GM18873 (cell line): ENCODE results near the gene BACH1.
"Not testable (repeated sequence)": the region's sequence is repeated elsewhere in the genome, so short reads cannot be mapped to it uniquely, and the experiment has no call there.

Source experiments
- ATAC-seq: cut with Tn5 transposase; IDR thresholded peaks from one replicate; pipeline ENCODE4 v1.9.1; 2021; ENCODE audit warnings: mild to moderate bottlenecking, moderate library complexity, moderate number of reproducible peaks; ENCODE audit not compliant: unreplicated experiment, low FRiP score

BACH1 gene

GRCh38 chr21:29298348-29299045 lies at the start of gene BACH1:
Gene BACH1, plus strand, starts transcription at chr21:29298922. Its CDS starts 22,359 bp downstream, at chr21:29321281.
- no peak for ATAC-seq

DNA sequence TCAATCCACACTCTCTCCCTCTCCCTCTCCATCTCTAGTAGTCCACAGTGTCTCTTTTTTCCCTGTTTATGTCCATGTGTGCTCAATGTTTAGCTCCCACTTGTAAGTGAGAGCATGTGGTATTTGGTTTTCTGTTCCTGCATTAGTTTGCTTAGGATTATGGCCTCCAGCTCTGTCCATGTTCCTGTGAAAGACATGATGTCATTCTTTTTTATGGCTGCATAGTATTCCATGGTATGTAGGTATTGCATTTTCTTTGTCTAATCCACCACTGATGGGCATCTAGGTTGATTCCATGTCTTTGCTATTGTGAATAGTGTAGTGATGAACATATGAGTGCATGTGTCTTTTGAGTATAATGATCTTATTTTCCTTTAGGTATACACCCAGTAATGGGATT lies 49.4 kb upstream of the BACH1 start:
- ATAC-seq, result not testable (repeated sequence)

DNA sequence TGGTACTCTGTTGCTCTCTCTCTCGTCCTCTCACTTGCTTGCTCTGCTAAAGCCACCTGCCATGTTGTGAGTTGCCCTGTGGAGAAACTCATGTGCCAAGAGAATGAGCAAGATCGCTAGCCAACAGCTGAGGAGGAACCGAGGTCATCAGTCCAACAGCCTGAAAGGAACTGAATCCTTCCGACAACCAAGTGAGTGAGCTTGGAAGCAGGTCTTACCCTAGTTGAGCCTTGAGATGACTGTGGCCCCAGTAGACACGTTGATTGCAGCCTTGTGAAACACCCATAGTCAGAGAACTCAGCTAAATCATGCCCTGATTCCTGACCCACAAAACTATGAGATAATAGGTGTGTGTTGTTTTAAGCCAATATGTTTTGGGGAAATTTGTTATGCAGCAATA lies 48.1 kb upstream of the BACH1 start:
- ATAC-seq, result no peak

- not testable (repeated sequence) for ATAC-seq
These were observed 44.9 kb upstream of the BACH1 start for GRCh38 chr21:29253861-29254260.

DNA sequence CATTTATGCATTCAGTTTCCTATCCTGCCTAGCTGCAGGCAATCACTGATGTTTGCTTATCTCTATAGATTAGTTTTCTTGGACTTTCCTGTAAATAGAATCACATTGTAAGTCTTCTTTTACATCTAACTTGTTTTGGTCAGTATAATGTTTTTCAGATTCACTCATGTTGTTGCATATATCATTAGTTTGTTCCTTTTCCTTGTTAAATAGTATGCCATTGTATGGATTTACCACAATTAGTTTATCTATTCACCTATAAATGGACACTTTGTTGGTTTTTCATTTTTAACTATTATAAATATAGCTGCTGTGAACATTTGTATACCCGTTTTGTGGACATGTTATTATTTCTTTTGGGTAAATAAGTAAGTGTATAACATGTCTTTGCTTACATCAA lies 44.2 kb upstream of the BACH1 start:
- ATAC-seq, result no peak

- no peak for ATAC-seq
These were observed 42.4 kb upstream of the BACH1 start for GRCh38 chr21:29256126-29256910.

- no peak for ATAC-seq
These were observed 41.0 kb upstream of the BACH1 start for GRCh38 chr21:29257701-29258100.

DNA sequence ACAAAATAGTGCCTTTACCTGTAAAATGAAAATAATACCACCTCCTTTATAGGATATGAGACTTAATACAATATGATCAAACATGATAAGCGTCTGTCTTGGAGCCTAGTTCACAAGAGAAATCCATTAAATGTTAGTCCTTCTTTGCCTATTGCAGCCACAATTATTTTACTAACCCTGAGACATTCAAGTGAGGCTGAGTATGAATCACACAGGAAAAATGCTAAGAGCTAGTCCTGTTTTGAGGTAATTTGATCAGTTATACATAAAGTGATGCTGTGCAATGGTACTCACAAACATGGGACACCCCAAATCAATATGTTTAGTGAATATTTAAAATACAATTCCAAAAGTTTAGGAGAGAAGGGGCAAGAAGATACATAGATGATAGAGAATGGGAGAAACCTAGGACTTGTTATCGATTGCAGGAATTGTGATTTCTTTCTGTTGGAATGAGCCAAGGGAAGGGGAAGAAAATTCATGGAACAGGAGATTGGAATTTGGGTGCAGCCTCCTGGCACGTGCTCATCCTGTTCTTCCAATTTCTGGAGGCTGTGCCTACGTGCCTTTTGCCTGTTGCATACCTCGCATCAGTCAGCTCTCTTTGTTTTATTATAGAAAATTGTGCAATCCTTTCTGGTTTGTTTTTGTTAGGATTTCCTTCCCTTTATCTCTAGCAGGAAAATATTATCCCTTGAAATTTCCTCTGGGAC lies 39.9 kb upstream of the BACH1 start:
- no peak for ATAC-seq

DNA sequence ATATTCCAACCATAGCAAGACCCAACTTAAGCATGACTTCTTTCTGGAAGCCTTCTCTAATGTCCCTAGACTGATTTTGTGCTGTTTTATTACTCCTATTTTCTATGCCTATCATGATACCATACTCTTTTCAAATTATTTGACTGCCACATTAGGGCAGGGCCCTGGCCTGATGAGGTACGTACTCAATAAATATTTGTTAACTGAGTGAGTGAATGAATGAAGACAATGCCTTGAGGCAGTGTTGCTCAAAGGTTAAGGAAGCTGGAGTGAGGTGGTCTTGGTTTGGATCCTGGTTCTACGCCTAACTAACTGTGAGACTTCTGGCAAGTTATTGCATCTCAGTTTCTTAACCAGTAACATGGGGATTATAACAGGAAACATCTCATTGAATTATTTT lies 38.3 kb upstream of the BACH1 start:
- no peak for ATAC-seq

- ATAC-seq, result no peak
These were observed 36.9 kb upstream of the BACH1 start for GRCh38 chr21:29261555-29262540.

DNA sequence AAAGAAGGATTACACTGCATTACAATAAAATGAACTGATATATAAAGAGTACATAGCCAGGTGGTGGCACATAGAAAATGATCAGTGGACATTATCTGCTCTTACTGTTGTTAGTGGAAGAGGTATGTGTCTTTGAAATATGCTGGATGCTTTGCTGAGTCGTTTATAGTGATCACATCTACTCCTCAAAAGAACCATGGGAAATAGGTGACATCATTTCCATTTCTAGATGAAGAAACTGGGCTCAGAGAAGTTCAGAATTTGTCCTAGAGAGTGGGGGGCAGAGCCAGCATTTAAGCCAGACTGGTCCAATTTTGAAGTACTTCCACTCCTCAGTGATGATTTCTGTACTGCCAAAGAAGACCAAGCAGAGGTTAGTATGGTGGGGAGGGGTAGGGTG lies 34.0 kb upstream of the BACH1 start:
- ATAC-seq, result no peak

GRCh38 chr21:29265690-29266479 lies 32.8 kb upstream of the BACH1 start:
- no peak for ATAC-seq

DNA sequence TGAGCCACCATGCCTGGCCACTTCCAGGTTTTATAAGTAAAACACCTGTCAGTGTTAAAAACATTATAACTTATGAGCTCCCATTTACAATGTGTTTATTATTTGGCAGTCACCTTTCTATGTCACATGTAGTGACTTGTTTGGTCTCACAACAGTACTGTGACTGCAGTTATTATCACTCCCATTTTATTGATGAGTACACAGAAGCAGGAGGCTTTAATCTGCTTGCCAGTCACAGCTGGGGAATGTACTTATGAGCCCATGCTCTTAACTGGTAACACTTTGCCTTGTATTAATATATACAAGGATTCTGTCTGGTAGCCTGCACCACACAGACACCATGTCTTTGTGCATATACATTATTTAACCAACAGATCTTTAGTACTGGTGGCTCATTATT lies 31.1 kb upstream of the BACH1 start:
- no peak for ATAC-seq

DNA sequence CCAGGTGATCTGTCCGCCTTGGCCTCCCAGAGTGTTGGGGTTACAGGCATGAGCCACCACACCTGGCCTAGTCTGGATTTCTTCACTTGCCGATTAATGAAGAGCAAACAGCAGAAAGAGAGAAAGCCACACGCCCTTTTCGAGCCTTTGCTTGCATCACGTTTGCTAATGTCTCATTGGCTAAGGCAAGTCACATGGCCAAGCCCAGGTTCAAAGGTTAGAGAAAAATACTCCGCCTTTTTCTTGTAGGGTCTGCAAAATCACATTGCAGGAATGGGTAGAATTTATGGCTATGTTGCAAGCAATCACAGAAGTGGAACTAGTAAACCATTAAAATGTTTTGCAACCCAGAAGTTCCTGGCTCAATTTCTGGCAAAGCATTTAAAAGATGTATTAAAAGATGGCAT lies 26.8 kb upstream of the BACH1 start:
- ATAC-seq, result no peak

DNA sequence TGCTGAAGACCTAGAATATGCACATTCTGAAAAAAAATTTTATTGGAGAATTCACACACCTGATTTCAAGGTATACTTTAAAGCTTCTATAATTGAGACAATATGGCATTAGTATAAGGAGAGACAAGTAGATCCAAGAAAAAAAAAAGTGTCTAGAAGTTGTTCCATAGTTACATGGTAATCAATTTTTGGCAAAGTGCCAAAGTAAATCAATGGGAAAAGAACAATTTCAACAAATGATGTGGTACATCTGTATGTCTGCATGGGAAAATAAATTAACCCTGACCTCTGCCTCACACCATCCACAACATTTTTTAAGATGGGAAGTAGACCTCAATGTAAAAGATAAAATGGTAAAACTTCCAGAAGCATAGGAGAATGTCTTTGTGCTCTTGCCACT lies 21.3 kb upstream of the BACH1 start:
- ATAC-seq, result no peak

DNA sequence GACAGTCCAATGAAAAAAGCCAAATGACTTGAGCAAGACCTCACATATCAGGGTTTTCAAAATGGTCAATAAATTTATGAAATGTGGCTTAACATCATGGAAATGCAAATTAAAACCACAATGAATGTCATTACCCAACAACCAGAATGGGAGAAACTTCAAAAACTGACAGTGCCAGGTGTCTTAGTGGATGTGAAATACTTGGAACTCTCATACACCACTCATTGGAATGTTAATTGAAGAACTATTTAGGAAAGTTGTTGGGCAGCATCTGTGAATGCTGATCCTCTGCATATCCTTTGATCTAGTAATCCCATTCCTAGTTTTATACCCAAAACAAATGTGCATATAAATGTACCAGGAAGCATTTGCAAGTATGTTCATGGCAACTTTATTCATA lies 19.2 kb upstream of the BACH1 start:
- ATAC-seq, result no peak

DNA sequence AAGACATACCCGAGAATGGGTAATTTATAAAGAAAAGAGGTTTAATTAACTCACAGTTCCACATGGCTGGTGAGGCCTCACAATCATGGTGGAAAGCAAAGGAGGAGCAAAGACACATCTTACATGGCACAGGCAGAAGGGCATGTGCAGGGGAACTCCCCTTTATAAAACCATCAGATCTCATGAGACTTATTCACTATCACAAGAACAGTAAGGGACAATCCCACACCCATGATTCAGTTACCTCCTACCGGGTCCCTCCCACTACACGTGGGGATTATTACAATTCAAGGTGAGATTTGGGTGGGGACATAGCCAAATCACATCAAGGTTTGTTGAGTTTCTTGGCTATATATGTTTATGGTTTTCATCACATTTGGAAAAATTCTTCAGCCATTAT lies 16.9 kb upstream of the BACH1 start:
- not testable (repeated sequence) for ATAC-seq

DNA sequence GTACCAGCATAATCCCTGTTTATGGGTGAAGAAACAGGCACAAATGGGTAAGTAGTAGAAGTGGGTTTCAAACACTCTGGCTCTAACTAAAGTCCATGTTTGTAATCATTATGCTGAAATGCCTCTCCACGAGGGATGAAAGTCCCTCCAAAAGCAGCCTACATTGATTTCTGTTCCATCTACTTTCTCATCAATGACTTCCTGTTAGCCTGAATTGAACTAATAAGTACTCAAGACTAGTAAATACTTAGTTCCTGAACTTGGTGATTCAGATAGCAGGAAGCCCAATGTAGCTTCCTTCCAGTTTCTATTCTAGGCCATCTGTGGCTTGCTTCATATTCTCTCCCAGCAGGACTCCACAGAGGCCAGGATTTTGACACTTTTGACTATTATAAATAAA lies 11.3 kb upstream of the BACH1 start:
- no peak for ATAC-seq

DNA sequence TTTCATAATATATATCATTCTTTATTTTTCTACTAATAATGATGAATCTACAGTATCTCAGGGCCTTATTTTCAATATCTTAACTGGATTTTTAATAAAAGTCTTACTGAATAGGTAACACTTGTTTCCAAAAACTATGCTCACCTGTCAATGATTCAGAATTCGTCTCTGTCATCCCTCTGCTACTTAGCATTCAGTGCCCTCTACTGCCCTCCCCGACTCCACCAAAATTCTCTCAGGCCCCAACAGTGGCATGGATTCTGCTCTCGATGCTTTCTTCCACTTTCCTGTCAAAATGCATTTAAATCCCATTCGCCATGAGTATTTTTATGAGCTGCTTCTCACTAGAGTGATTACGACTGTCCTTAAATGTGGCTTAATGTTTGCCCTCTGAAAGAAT lies 10.5 kb upstream of the BACH1 start:
- ATAC-seq, result no peak
